Nephron (organoid): ENCODE measurements around the gene MTRFR.

ENCODE experiments used
- H3K27ac Mint-ChIP-seq, 3 experiments: 2 replicates each; pipeline ENCODE4 v1.8.0; 2020; ENCODE audit warnings: mixed read lengths in 3 of 3, mild to moderate bottlenecking in 2 of 3, moderate library complexity in 1 of 3
- H3K27me3 Mint-ChIP-seq: 2 replicates; pipeline ENCODE4 v1.8.0; 2021; ENCODE audit warnings: low read depth, mild to moderate bottlenecking, moderate library complexity, mixed read lengths
- H3K36me3 Mint-ChIP-seq: 2 replicates; pipeline ENCODE4 v1.8.0; 2020; ENCODE audit warnings: low read depth, mixed read lengths
- H3K4me1 Mint-ChIP-seq: 2 replicates; pipeline ENCODE4 v1.8.0; 2020; ENCODE audit warnings: mixed read lengths
- H3K4me3 Mint-ChIP-seq, 3 experiments: 2 replicates each; pipeline ENCODE4 v1.8.0; 2020; ENCODE audit warnings: mild to moderate bottlenecking in 3 of 3, mixed read lengths in 3 of 3, moderate library complexity in 2 of 3
- H3K9me3 Mint-ChIP-seq: 2 replicates; pipeline ENCODE4 v1.8.0; 2020; ENCODE audit warnings: mixed read lengths
- CTCF ChIP-seq, 3 experiments: fragments of 200-600 bp; sonication (generic); IDR thresholded peaks; one replicate each; pipeline ENCODE4 v1.5.0; 2021; ENCODE audit warnings: antibody characterized with exemption in 3 of 3; ENCODE audit not compliant: unreplicated experiment in 3 of 3

Gene MTRFR

GRCh38 chr12:123233505-123234308 lies 471 bp downstream of the MTRFR start:
- H3K9me3 Mint-ChIP-seq = no peaks in the 10 kb centered on the region
- TF ChIP-seq CTCF (IDR thresholded peaks at IDR 0.05; ENCODE audit: unreplicated experiment in 3 of 3) = no peak
- H3K27ac Mint-ChIP-seq = peak overlapping the region; percentile 84 to 95 (median 85)
- peaks cover 31% of the 10 kb centered on the region for H3K4me1 Mint-ChIP-seq
- H3K27me3 Mint-ChIP-seq = no peaks in the 10 kb centered on the region
- H3K36me3 Mint-ChIP-seq = peaks cover 4% of the 10 kb centered on the region
- H3K4me3 Mint-ChIP-seq = peak overlapping the region; percentile 91 to 97 (median 95)

GRCh38 chr12:123237646-123238329 lies 4.6 kb downstream of the MTRFR start:
- Mint-ChIP-seq H3K27me3 (no peaks in the 10 kb centered on the region), H3K4me3 (peak overlapping the region; percentile 37 to 62 (median 52)), H3K9me3 (no peaks in the 10 kb centered on the region), H3K36me3 (peaks cover 18% of the 10 kb centered on the region), H3K27ac (peak overlapping the region in 1 of 3 experiments; percentile 9), H3K4me1 (peaks cover 30% of the 10 kb centered on the region)
- TF ChIP-seq CTCF (IDR thresholded peaks at IDR 0.05; ENCODE audit: unreplicated experiment in 3 of 3) = peak; percentile 64 to 74 (median 67)

GRCh38 chr12:123238330-123238682 lies 5.1 kb downstream of the MTRFR start:
- Mint-ChIP-seq H3K36me3 (peaks cover 19% of the 10 kb centered on the region), H3K27me3 (no peaks in the 10 kb centered on the region), H3K9me3 (no peaks in the 10 kb centered on the region), H3K4me3 (peak overlapping the region; percentile 37 to 62 (median 51)), H3K4me1 (peaks cover 28% of the 10 kb centered on the region), H3K27ac (no peak overlapping the region)
- TF ChIP-seq CTCF (IDR thresholded peaks at IDR 0.05; ENCODE audit: unreplicated experiment in 3 of 3) = peak in 2 of 3 experiments; percentile 5 to 8

- Mint-ChIP-seq H3K4me1 (peaks cover 21% of the 10 kb centered on the region), H3K27me3 (no peaks in the 10 kb centered on the region), H3K36me3 (peaks cover 23% of the 10 kb centered on the region), H3K4me3 (no peak overlapping the region), H3K9me3 (no peaks in the 10 kb centered on the region), H3K27ac (no peak overlapping the region)
- no peak for TF ChIP-seq CTCF (IDR thresholded peaks at IDR 0.05; ENCODE audit: unreplicated experiment in 3 of 3)
These were observed 5.7 kb downstream of the MTRFR start for GRCh38 chr12:123238961-123239360.

- H3K27me3 Mint-ChIP-seq = peaks cover 4% of the 10 kb centered on the region
- TF ChIP-seq CTCF (IDR thresholded peaks at IDR 0.05; ENCODE audit: unreplicated experiment in 3 of 3) = no peak
- peaks cover 39% of the 10 kb centered on the region for H3K36me3 Mint-ChIP-seq
- H3K4me3 Mint-ChIP-seq = peak overlapping the region in 1 of 3 experiments; percentile 53
- peaks cover 14% of the 10 kb centered on the region for H3K9me3 Mint-ChIP-seq
- H3K4me1 Mint-ChIP-seq = peaks cover 24% of the 10 kb centered on the region
- H3K27ac Mint-ChIP-seq = peak overlapping the region; percentile 62 to 87 (median 86)
These were observed 9.1 kb downstream of the MTRFR start for GRCh38 chr12:123242116-123242904.
